Lower leg skin (tissue), 4 donors: ENCODE results near the gene ADARB2. TPM values are rescaled to one million over a fixed set of nuclear protein-coding genes. Genes with fewer than 3 reads are reported as not detected.

Source experiments
- DNase-seq, 2 donors: peaks; one replicate each; pipeline ENCODE4 v3.0.0-alpha.2; 2019; ENCODE audit warnings: low spot score in 2 of 2
- H3K4me3 ChIP-seq: fragments of 200-600 bp; sonication (generic); 2 replicates; pipeline ENCODE4 v1.5.1; 2017; ENCODE audit warnings: mild to moderate bottlenecking, low read depth; ENCODE audit not compliant: poor library complexity, severe bottlenecking
- POLR2A ChIP-seq, 2 donors: fragments of 450-650 bp; IDR thresholded peaks; one replicate each; pipeline ENCODE4 v1.6.1; 2016 to 2017; ENCODE audit warnings: antibody characterized with exemption in 2 of 2, mild to moderate bottlenecking in 1 of 2, moderate library complexity in 1 of 2
- WGBS, 2 donors: methylation state at CpG; one replicate each; pipeline ENCODE4 v1.1.5; 2018; 5-methylcytosine and 5-hydroxymethylcytosine counted together
- intact Hi-C: fragments of 100-400 bp; cut with DNase I; formaldehyde crosslinking; loops from one replicate; pipeline ENCODE4 v1.15.0; 2023; ENCODE audit warnings: low total_unique reads
- total RNA-seq, 4 donors: library from RNA; depleted of rRNA; stranded (reverse); fragments of >200 nt; gene quantifications; one replicate each; pipeline ENCODE4 v1.1.0, GENCODE V29; 2016
- TF ChIP-seq, protein P1 (sequence below), 3 donors: fragments of 450-650 bp; IDR thresholded peaks; one replicate each; pipeline ENCODE4 v1.5.1; 2016; ENCODE audit warnings: antibody characterized with exemption in 3 of 3, mild to moderate bottlenecking in 3 of 3, moderate library complexity in 2 of 3

Gene ADARB2
- total RNA-seq, 4 donors from 2014 or later, result 0.72 to 3.6 (median 1.8) TPM

DNA sequence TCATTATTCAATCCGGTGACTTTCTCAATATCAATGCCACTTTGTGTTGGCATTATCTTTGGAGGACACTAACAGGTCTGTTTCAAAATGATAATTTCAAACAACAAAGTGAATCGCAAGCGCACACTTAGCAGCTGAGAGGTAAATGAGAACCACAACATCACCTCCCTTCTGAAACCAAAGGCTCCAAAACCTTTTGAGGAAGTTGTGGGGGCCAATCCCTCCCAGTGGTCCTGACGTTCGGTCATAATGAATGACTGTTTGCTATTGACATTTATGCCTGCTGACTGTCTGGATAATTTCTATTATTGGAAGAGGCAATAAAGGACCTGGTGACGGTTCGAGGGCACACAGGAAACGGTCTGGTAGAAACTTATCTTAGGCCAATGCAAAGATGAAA is 1.8 kb downstream of the ADARB2 start:
- 71 to 72% methylated on average over 8 of the region's 8 CpGs for WGBS, 2 donors
- no peak overlapping the region for H3K4me3 ChIP-seq
- TF ChIP-seq, protein P1, sequence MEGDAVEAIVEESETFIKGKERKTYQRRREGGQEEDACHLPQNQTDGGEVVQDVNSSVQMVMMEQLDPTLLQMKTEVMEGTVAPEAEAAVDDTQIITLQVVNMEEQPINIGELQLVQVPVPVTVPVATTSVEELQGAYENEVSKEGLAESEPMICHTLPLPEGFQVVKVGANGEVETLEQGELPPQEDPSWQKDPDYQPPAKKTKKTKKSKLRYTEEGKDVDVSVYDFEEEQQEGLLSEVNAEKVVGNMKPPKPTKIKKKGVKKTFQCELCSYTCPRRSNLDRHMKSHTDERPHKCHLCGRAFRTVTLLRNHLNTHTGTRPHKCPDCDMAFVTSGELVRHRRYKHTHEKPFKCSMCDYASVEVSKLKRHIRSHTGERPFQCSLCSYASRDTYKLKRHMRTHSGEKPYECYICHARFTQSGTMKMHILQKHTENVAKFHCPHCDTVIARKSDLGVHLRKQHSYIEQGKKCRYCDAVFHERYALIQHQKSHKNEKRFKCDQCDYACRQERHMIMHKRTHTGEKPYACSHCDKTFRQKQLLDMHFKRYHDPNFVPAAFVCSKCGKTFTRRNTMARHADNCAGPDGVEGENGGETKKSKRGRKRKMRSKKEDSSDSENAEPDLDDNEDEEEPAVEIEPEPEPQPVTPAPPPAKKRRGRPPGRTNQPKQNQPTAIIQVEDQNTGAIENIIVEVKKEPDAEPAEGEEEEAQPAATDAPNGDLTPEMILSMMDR (IDR thresholded peaks at IDR 0.05), result no peak
- TF ChIP-seq POLR2A (IDR thresholded peaks at IDR 0.05), result no peak
- DNase-seq, result no peak
- intact Hi-C loops, result no loop called here

DNA sequence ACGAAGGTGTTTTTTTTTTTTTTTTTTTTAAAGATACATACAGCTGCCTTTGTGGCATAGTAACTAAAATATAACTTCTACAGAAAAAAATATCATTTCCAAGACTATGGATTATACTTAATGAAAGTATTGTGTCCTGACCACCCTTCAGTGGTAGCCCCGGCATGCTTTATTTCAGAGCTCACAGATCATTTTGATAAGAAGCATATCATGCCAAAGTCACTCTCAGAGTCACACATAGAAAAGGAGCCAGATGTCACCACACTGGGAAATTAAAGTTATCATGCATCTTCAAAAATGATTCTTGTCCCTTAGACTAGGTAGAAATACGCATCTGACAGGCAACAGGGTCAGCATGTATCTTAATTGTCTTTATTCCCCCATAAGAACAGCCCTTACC is 3.0 kb downstream of the ADARB2 start:
- intact Hi-C loops, result no loop called here
- TF ChIP-seq, protein P1 (IDR thresholded peaks at IDR 0.05), result no peak
- TF ChIP-seq POLR2A (IDR thresholded peaks at IDR 0.05), result no peak
- H3K4me3 ChIP-seq, result no peak overlapping the region
- 74 to 75% methylated on average over 3 of the region's 3 CpGs for WGBS, 2 donors
- no peak for DNase-seq

DNA sequence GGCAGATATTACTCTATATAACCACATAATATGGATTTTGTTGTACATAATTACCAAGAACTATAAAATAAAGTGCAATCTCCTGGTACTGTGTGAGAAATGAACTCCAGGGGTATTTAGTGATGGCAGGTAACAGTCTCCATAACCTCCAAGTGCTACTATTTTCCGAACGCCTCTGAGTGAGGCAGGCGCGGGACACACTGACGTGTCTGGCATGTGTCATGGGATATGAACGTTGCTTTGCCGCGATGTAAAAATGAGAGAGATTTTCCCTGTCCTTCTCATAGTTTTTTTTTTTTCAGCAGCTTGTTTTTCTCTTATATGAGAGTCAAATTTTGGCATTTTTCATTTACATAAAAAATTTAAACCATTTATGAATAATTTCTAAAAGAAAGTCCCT is 3.6 kb downstream of the ADARB2 start:
- no peak overlapping the region for H3K4me3 ChIP-seq
- 81 to 86% methylated on average over 8 of the region's 8 CpGs for WGBS, 2 donors
- intact Hi-C loops, result no loop called here
- DNase-seq, result no peak
- TF ChIP-seq, protein P1 (IDR thresholded peaks at IDR 0.05), result no peak
- no peak for TF ChIP-seq POLR2A (IDR thresholded peaks at IDR 0.05)

DNA sequence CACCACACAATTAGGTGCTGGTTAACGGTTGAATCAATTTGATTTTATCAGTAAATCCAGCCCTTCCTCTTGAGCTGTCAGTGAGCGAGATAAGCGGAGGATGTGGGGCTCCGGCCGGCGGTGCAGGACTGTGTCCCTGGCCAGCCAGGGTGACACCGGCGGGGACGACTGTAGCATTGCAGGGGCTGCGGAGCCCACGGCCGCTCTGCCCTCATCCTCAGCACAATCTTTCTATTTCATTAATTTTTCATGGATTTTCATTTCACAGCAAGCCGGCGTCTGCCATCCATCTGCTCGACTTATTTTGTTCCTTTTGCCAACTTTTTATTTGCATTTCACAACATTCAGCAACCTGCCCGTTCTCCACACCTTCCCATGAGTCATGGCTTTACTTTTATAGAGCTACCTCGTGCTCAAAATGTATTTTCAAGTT is 4.7 kb downstream of the ADARB2 start:
- DNase-seq, result no peak
- intact Hi-C loops, result no loop called here
- no peak overlapping the region for H3K4me3 ChIP-seq
- 63 to 74% methylated on average over 17 of the region's 17 CpGs for WGBS, 2 donors
- no peak for TF ChIP-seq POLR2A (IDR thresholded peaks at IDR 0.05)
- TF ChIP-seq, protein P1 (IDR thresholded peaks at IDR 0.05), result no peak

DNA sequence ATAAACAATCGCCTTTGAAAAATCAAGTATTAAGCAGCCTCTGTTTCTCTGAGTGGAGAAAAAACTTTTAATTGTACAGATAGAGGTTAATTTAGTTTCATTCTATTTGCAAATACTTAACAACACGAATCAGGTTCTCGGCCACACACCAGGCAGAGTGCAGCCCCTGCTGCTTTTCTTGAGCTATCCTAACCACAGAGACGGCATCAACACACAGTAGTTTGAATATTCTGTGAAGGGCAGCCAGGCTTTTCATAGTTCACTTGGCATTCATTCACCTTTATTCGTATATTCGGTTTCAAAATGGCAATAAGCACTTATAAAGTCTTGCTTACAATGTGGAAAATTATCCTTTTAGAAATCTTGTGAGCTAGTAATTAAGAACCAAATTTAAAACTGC is 5.7 kb downstream of the ADARB2 start:
- H3K4me3 ChIP-seq, result no peak overlapping the region
- no peak for DNase-seq
- WGBS, 2 donors, result 81 to 83% methylated on average over 6 of the region's 6 CpGs

DNA sequence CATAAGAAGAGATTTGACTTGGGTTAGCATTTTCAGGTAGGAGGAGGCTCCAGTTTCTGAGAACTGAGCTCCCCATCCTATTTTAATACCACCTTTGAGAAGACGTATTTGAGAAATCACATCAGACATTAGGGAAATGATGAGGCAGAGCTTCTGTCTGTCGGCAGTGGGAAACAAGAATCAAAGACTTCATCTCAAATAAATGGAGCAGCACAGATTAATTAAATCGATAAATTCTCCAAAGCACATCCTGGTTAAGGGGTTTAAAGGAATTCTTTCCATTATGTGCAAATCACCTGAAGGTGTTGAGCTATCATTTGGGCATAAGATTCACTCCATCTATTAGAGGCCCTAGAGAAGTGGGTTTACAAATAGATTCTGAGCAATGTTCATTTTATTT is 7.6 kb downstream of the ADARB2 start:
- no peak overlapping the region for H3K4me3 ChIP-seq
- intact Hi-C loops, result no loop called here
- TF ChIP-seq, protein P1 (IDR thresholded peaks at IDR 0.05), result no peak
- TF ChIP-seq POLR2A (IDR thresholded peaks at IDR 0.05), result no peak
- 83 to 86% methylated on average over 3 of the region's 3 CpGs for WGBS, 2 donors
- no peak for DNase-seq

More for the DNA sequence above, 5.7 kb downstream of the ADARB2 start:
- TF ChIP-seq POLR2A (IDR thresholded peaks at IDR 0.05), result no peak
- TF ChIP-seq, protein P1 (IDR thresholded peaks at IDR 0.05), result no peak
- intact Hi-C loops, result no loop called here
